K562 (cell line): ENCODE results near the gene CSDE1. TPM values are rescaled to one million over a fixed set of nuclear protein-coding genes. Genes with fewer than 3 reads are reported as not detected.

ENCODE experiments used
- CBFA2T3 ChIP-seq: fragments of 450-650 bp; IDR thresholded peaks from 2 replicates; pipeline ENCODE4 v1.6.1; 2017
- CHCHD3 ChIP-seq: fragments of 250-450 bp; sonication (Bioruptor Pico); IDR thresholded peaks from 2 replicates; pipeline ENCODE4 v2.1.2; 2022; ENCODE audit warnings: mild to moderate bottlenecking
- GABPB2 ChIP-seq: fragments of 250-450 bp; sonication (Bioruptor Pico); conservative IDR thresholded peaks from 2 replicates; pipeline ENCODE4 v1.5.1; 2021; ENCODE audit warnings: mild to moderate bottlenecking
- HMBOX1 ChIP-seq: sonication (generic); IDR thresholded peaks from 2 replicates; pipeline ENCODE4 v1.6.1; 2016
- MAZ ChIP-seq, 2 experiments: fragments of 450-650 bp in 1 of 2; sonication (generic) in 1 of 2; formaldehyde crosslinking; IDR thresholded peaks in 1 of 2; conservative IDR thresholded peaks in 1 of 2; 2 replicates each; pipeline versions ENCODE4 v1.4.0 to v1.5.0; 2020; ENCODE audit warnings: mild to moderate bottlenecking in 1 of 2, missing genetic modification reagents in 1 of 2
- RBM25 ChIP-seq: fragments of 200-400 bp; formaldehyde crosslinking; IDR thresholded peaks from 2 replicates; pipeline ENCODE4 v1.6.1; 2018; ENCODE audit warnings: low read length, low read depth, moderate library complexity; ENCODE audit not compliant: severe bottlenecking
- SAP30 ChIP-seq: fragments of 200-600 bp; sonication (generic); IDR thresholded peaks from 2 replicates; pipeline ENCODE4 v1.6.1; 2012; ENCODE audit warnings: borderline replicate concordance, low read depth, mild to moderate bottlenecking, moderate library complexity, low read length, control low read depth, inconsistent platforms; ENCODE audit not compliant: insufficient read depth, poor library complexity, severe bottlenecking
- SMARCA4 ChIP-seq: fragments of 450-650 bp; IDR thresholded peaks from 2 replicates; pipeline ENCODE4 v1.6.1; 2016
- SRSF3 ChIP-seq: fragments of 200-400 bp; formaldehyde crosslinking; IDR thresholded peaks from 2 replicates; pipeline ENCODE4 v1.6.1; 2016; ENCODE audit warnings: mild to moderate bottlenecking, low read length, moderate library complexity; ENCODE audit not compliant: insufficient read depth
- ZNF121 ChIP-seq: sonication (generic); formaldehyde crosslinking; conservative IDR thresholded peaks from 2 replicates; pipeline ENCODE4 v1.8.0; 2022; ENCODE audit warnings: missing genetic modification reagents
- ZNF277 ChIP-seq: fragments of 250-450 bp; sonication (Bioruptor Pico); IDR thresholded peaks from 2 replicates; pipeline ENCODE4 v1.8.0; 2022; ENCODE audit warnings: inconsistent platforms, mild to moderate bottlenecking, moderate library complexity, borderline replicate concordance
- ZNF507 ChIP-seq: conservative IDR thresholded peaks from 2 replicates; pipeline ENCODE4 v1.6.1; 2017; ENCODE audit warnings: missing genetic modification characterization, missing compliant biosample characterization
- polyA plus RNA-seq, 8 experiments: library from polyadenylated mRNA; depleted of rRNA in 4 of 8; stranded (reverse) in 5 of 8; unstranded in 3 of 8; fragments of >200 nt; fragmentation: Nextera tagmentation in 2 of 8; fragmentation: Illumina TruSeq in 1 of 8; extraction: Ambion mirVana in 2 of 8; extraction: Trizol in 1 of 8; gene quantifications; 2 replicates each; pipeline versions ENCODE4 v1.2.1 to v1.2.3, GENCODE V29; 2011 to 2014; ENCODE audit warnings: inconsistent platforms in 1 of 8, missing spikeins in 1 of 8
- total RNA-seq, 7 experiments: library from RNA; depleted of rRNA in 6 of 7; stranded (reverse); fragments of >200 nt in 6 of 7; fragmentation: Illumina TruSeq in 2 of 7; extraction: Trizol in 2 of 7; gene quantifications; 2 replicates each; pipeline versions ENCODE4 v1.2.1 to v1.2.3, GENCODE V29; 2011 to 2021; ENCODE audit warnings: low replicate concordance in 1 of 7
- TF ChIP-seq, protein P1 (sequence below): fragments of 250-450 bp; sonication (Bioruptor Pico); IDR thresholded peaks from 2 replicates; pipeline ENCODE4 v1.8.0; 2021; ENCODE audit warnings: moderate library complexity, mild to moderate bottlenecking, inconsistent platforms

The CSDE1 gene
- total and polyA plus RNA-seq, 9 of the 15 experiments (the other 6 are each of a cell fraction or from before 2014, with no cell fraction given): 174 to 538 (median 403) TPM

DNA sequence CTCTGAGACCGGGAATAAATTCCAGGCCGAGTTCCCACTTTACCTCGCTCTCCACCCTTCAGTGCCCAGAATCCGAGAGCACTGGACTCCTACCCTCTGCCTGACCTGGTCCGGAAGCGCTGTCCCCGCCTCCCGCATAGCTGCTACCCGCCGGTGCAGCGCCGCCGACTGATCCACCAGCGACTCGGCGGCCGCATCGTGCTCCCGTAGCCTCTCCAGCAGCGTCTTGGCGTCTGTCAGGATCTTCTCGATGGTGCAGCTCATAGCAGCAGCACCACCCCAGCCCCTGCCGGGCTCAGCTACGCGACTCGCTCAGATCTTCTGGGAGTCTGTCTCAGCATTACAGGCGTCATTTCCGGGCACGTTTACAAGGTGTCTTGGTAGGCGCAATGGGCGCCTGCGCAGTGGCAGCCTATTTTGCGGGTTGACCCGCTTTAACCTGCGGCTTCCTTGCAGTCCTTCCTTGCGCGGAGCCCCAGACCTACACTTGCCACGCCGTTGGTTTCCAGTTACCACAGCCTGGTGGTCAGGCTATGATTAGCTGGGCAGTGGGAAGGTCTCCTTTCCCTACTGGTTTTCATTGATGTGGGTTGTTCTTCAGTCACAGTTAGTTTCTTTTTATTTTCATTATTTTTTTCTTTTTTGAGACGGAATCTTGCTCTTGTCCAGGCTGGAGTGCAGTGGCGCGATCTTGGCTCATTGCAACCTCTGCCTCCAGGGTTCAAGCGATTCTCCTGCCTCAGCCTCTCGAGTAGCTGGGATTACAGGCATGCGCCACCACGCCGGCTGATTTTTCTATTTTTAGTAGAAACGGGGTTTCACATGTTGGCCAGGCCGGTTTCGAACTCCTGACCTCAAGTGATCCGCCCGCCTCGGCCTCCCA is 22.8 kb upstream of the CSDE1 start, which contains the start of gene SIKE1 (continued):
- TF ChIP-seq SAP30 (peak; percentile 87), ZNF507 (tag) (no peak), RBM25 (no peak), HMBOX1 (peak; percentile 87), CHCHD3 (CRISPR knock-in tag) (0 out of 2 replicates have a peak, but pooled peaks have one; percentile 7), ZNF121 (CRISPR knock-in tag) (no peak), ZNF277 (no peak), SRSF3 (no peak), CBFA2T3 (no peak), GABPB2 (CRISPR knock-in tag) (no peak), MAZ (CRISPR knock-in tag; conservative IDR thresholded peaks at IDR 0.05 in 1 of 2, IDR thresholded peaks at IDR 0.05 in 1 of 2) (peak; percentile 72 to 89), SMARCA4 (peak; percentile 74)
- TF ChIP-seq, protein P1, sequence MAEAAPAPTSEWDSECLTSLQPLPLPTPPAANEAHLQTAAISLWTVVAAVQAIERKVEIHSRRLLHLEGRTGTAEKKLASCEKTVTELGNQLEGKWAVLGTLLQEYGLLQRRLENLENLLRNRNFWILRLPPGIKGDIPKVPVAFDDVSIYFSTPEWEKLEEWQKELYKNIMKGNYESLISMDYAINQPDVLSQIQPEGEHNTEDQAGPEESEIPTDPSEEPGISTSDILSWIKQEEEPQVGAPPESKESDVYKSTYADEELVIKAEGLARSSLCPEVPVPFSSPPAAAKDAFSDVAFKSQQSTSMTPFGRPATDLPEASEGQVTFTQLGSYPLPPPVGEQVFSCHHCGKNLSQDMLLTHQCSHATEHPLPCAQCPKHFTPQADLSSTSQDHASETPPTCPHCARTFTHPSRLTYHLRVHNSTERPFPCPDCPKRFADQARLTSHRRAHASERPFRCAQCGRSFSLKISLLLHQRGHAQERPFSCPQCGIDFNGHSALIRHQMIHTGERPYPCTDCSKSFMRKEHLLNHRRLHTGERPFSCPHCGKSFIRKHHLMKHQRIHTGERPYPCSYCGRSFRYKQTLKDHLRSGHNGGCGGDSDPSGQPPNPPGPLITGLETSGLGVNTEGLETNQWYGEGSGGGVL (CRISPR knock-in tag): no peak
